Stomach (tissue), 9 donors: ENCODE results near the gene IDI2. TPM values are rescaled to one million over a fixed set of nuclear protein-coding genes. Genes with fewer than 3 reads are reported as not detected.

Source experiments
- DNase-seq, 2 donors: peaks; one replicate each; pipeline versions ENCODE4 v3.0.0 to v3.0.0-alpha.2; 2013 to 2019
- H3K27ac ChIP-seq, 5 donors: fragments of 200-600 bp in 4 of 5; sonication (generic) in 4 of 5; one replicate each; pipeline ENCODE4 v1.5.1; 2013 to 2019; ENCODE audit warnings: mild to moderate bottlenecking in 1 of 5, moderate library complexity in 1 of 5
- H3K27me3 ChIP-seq, 3 donors: fragments of 200-600 bp; sonication (generic); one replicate each; pipeline ENCODE4 v1.5.1; 2017 to 2019; ENCODE audit warnings: mixed run types in 1 of 3
- H3K36me3 ChIP-seq, 4 donors: fragments of 200-600 bp; sonication (generic); 1 replicate in 3 of 4; 2 replicates in 1 of 4; pipeline ENCODE4 v1.5.1; 2016 to 2019
- H3K4me1 ChIP-seq, 4 donors: fragments of 200-600 bp; sonication (generic); one replicate each; pipeline ENCODE4 v1.5.1; 2016 to 2019
- H3K4me3 ChIP-seq, 4 donors: fragments of 200-600 bp; sonication (generic) in 3 of 4; one replicate each; pipeline ENCODE4 v1.5.1; 2016 to 2019; ENCODE audit warnings: mild to moderate bottlenecking in 1 of 4
- H3K9me3 ChIP-seq, 4 donors: fragments of 200-600 bp; sonication (generic); one replicate each; pipeline ENCODE4 v1.5.1; 2016 to 2019
- EP300 ChIP-seq: sonication (generic); formaldehyde crosslinking; IDR thresholded peaks from one replicate; pipeline ENCODE4 v1.6.1; 2017; ENCODE audit warnings: antibody characterized with exemption
- POLR2A ChIP-seq, 4 donors: fragments of 450-650 bp; IDR thresholded peaks; one replicate each; pipeline ENCODE4 v1.6.1; 2016; ENCODE audit warnings: antibody characterized with exemption in 4 of 4, control low read depth in 2 of 4, mild to moderate bottlenecking in 1 of 4, moderate library complexity in 1 of 4
- POLR2AphosphoS5 ChIP-seq, 3 donors: sonication (generic); formaldehyde crosslinking; IDR thresholded peaks; one replicate each; pipeline ENCODE4 v1.6.1; 2016; ENCODE audit warnings: antibody characterized with exemption in 3 of 3
- WGBS, 5 donors: extraction: QIAGEN DNeasy Blood & Tissue Kit in 3 of 5; methylation state at CpG; one replicate each; pipeline versions ENCODE4 v1.1.5 to v1.1.7; 2013 to 2018; 5-methylcytosine and 5-hydroxymethylcytosine counted together
- intact Hi-C: fragments of 100-400 bp; cut with DNase I; formaldehyde crosslinking; loops from one replicate; pipeline ENCODE4 v1.15.1; 2023; ENCODE audit warnings: low total_unique reads
- polyA plus RNA-seq, 3 donors: library from polyadenylated mRNA; stranded (reverse); fragments of 200-250 nt; gene quantifications; one replicate each; pipeline ENCODE4 v1.2.3, GENCODE V29; 2013
- total RNA-seq, 5 donors: library from RNA; depleted of rRNA; stranded (reverse); fragments of >200 nt; gene quantifications; one replicate each; pipeline versions ENCODE4 v1.1.0 to v1.2.3, GENCODE V29; 2014 to 2016
- TF ChIP-seq, protein P1 (sequence below), 7 experiments: fragments of 450-650 bp in 4 of 7; fragments of 200-600 bp in 3 of 7; sonication (generic) in 3 of 7; IDR thresholded peaks; one replicate each; pipeline ENCODE4 v1.5.1; 2016 to 2019; ENCODE audit warnings: antibody characterized with exemption in 7 of 7, control low read depth in 2 of 7, mild to moderate bottlenecking in 1 of 7
- donor health status: healthy with polysubstance abuse.
- donor health status: Bipolar disorder and iron deficiency.
- donor health status: healthy.

The IDI2 gene
- total and polyA plus RNA-seq, 8 donors = 2.9 TPM; not detected in 7

DNA sequence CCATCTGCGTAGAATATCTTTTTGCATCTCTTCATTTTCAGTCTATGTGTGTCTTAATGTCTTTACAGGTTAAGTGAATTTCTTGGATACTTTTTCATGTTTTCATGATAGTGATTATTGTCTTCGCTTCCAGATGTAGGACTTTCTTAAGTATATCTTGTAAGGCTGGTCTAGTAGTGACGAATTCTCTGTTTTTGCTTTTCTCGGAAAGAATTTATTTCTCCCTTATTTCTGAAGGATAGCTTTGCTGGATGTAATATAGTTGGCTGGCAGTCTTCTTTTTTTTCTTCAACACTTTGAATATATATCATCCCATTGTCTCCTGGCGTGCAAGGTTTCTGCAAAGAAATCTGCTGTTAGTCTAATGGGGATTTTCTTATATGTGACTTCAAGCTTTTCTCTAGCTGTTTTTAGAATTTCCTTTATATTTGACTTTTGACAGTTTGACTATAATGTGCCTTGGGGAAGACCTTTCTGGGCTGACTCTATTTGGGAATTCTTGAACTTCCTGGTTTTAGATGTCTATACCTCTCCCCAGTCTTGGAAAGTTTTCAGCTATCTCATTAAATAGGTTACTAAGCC is 23.1 kb downstream of the IDI2 start:
- 97 to 99% (median 99%) methylated on average over 5 of the region's 5 CpGs for WGBS, 5 donors
- TF ChIP-seq POLR2A (IDR thresholded peaks at IDR 0.05) (no peak), EP300 (no peak), POLR2AphosphoS5 (IDR thresholded peaks at IDR 0.05) (no peak)
- TF ChIP-seq, protein P1, sequence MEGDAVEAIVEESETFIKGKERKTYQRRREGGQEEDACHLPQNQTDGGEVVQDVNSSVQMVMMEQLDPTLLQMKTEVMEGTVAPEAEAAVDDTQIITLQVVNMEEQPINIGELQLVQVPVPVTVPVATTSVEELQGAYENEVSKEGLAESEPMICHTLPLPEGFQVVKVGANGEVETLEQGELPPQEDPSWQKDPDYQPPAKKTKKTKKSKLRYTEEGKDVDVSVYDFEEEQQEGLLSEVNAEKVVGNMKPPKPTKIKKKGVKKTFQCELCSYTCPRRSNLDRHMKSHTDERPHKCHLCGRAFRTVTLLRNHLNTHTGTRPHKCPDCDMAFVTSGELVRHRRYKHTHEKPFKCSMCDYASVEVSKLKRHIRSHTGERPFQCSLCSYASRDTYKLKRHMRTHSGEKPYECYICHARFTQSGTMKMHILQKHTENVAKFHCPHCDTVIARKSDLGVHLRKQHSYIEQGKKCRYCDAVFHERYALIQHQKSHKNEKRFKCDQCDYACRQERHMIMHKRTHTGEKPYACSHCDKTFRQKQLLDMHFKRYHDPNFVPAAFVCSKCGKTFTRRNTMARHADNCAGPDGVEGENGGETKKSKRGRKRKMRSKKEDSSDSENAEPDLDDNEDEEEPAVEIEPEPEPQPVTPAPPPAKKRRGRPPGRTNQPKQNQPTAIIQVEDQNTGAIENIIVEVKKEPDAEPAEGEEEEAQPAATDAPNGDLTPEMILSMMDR (IDR thresholded peaks at IDR 0.05) = no peak
- H3K27ac ChIP-seq = no peak overlapping the region
- intact Hi-C loops = no loop called here
- no peaks in the 10 kb centered on the region for H3K27me3 ChIP-seq
- no peak for DNase-seq
- no peak overlapping the region for H3K4me3 ChIP-seq
- peaks cover 0 to 13% (median 12%) of the 10 kb centered on the region in 4 donors for H3K9me3 ChIP-seq
- peaks cover 98 to 100% (median 100%) of the 10 kb centered on the region in 4 donors for H3K36me3 ChIP-seq
- H3K4me1 ChIP-seq = no peaks in the 10 kb centered on the region

DNA sequence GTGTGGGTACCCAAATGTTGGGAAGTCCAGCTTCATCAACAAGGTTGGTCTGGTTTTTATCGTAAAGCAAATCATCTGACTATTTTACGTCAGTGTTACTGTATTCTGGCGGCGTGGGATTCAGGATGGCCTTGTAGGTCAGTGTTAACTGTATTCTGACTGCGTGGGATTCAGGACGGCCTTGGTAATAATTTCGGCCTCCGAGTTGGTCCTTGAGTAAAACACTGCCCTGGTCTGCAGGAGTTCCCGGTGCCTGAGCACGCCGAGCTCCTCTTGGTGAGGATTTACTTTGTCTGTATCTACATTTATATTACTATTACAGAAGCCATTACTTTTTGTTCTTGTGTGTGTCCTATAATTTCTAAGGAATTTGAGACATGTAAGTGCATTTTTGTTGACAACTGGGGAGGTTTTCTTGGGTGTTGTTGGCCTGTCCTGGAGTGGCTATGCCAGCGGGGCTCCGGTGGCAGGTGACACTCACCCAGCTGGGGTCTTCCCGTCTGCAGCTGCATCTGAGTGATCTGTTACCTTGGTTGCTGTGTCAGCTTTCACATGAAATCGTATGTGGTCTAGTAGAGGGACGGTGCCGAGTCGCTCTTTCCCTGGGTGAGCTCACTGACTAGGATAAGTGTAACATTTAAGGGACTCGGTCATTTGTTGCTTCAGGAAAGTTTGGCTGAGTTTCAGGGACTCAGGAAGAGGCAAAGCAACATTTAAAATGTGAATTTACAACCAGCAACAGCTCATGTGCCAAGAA is 28.2 kb downstream of the IDI2 start:
- WGBS, 5 donors = 86 to 89% (median 88%) methylated on average over 19 of the region's 19 CpGs
- H3K4me3 ChIP-seq = no peak overlapping the region
- peaks cover 0 to 7% (median 6%) of the 10 kb centered on the region in 4 donors for H3K9me3 ChIP-seq
- no peaks in the 10 kb centered on the region for H3K27me3 ChIP-seq
- no peak overlapping the region for H3K27ac ChIP-seq
- DNase-seq = no peak
- no peak for TF ChIP-seq POLR2A (IDR thresholded peaks at IDR 0.05)
- TF ChIP-seq, protein P1 (IDR thresholded peaks at IDR 0.05) = no peak
- no peak for TF ChIP-seq POLR2AphosphoS5 (IDR thresholded peaks at IDR 0.05)
- TF ChIP-seq EP300 = no peak
- H3K4me1 ChIP-seq = no peaks in the 10 kb centered on the region
- H3K36me3 ChIP-seq = peaks cover 76 to 100% (median 100%) of the 10 kb centered on the region in 4 donors
- intact Hi-C loops = loop anchor here (10.0 kb wide), 2 partner anchors 47 to 73 kb away; partner anchors contain the start of gene IDI1

DNA sequence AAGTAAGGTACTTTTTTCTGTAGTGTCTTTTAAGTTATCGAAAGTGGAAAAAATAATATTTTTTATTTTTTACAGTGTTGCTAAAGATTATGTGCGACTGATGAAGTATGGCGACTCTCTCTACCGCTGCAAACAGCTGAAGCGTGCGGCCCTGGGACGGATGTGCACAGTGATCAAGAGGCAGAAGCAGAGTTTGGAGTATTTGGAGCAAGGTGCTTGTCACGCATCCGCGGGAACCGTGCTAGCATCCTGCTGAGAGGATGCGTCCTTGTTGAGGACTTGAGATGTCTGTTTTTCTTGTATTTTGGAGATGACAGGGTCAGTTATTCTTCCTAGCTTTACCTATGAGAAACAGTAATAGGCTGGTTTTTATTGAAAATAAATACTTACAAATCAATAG is 29.6 kb downstream of the IDI2 start:
- Histone ChIP-seq H3K4me1 (peaks cover 0 to 2% (median under 1%) of the 10 kb centered on the region in 4 donors), H3K36me3 (peaks cover 62 to 89% (median 87%) of the 10 kb centered on the region in 4 donors), H3K27ac (no peak overlapping the region), H3K27me3 (no peaks in the 10 kb centered on the region), H3K4me3 (no peak overlapping the region), H3K9me3 (no peaks in the 10 kb centered on the region)
- DNase-seq = no peak
- intact Hi-C loops = loop anchor here (10.0 kb wide), 2 partner anchors 49 to 71 kb away; partner anchors contain the start of gene IDI1
- WGBS, 5 donors = 96 to 98% (median 97%) methylated on average over 12 of the region's 12 CpGs
- TF ChIP-seq EP300 (no peak), POLR2A (IDR thresholded peaks at IDR 0.05) (no peak), POLR2AphosphoS5 (IDR thresholded peaks at IDR 0.05) (no peak)
- TF ChIP-seq, protein P1 (IDR thresholded peaks at IDR 0.05) = no peak

DNA sequence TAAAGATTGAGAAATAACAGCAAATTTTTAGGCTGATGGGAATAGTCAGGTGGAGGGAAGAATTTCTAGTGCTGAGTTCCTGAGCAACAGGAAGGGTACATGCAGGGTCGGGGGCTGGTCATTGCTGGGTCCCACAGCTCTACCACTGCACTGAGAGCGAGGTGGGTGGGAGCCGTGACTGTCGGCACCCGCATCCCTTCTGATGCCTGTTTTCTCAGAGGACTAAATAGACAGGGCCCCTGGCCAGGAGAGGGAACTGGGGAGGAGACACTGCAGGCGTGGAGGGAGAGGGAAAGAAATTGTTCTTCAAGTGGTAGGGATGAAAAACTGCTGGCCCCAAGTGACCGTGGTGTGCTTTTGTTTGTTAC is 30.1 kb downstream of the IDI2 start:
- Histone ChIP-seq H3K9me3 (no peaks in the 10 kb centered on the region), H3K27me3 (no peaks in the 10 kb centered on the region), H3K4me3 (no peak overlapping the region), H3K27ac (no peak overlapping the region), H3K36me3 (peaks cover 58 to 84% (median 84%) of the 10 kb centered on the region in 4 donors), H3K4me1 (peaks cover 0 to 7% (median 3%) of the 10 kb centered on the region in 4 donors)
- TF ChIP-seq, protein P1 (IDR thresholded peaks at IDR 0.05) = no peak
- TF ChIP-seq POLR2AphosphoS5 (IDR thresholded peaks at IDR 0.05) = no peak
- TF ChIP-seq EP300 = no peak
- TF ChIP-seq POLR2A (IDR thresholded peaks at IDR 0.05) = no peak
- intact Hi-C loops = loop anchor here (10.0 kb wide), 2 partner anchors 49 to 71 kb away; partner anchors contain the start of gene IDI1
- no peak for DNase-seq
- 89 to 96% (median 92%) methylated on average over 7 of the region's 7 CpGs for WGBS, 5 donors
